Dendritic cell treated with granulocyte-macrophage colony-stimulating factor and Interleukin-4, amounts not matched to agents 40 ng/mL and 50 ng/mL, for 4 days (primary cell): ENCODE results near the gene DDX1.

Experiments used
- H3K27ac Mint-ChIP-seq: one replicate; pipeline ENCODE4 v1.8.0; 2022; ENCODE audit warnings: mild to moderate bottlenecking, mixed read lengths
- H3K27me3 Mint-ChIP-seq: one replicate; pipeline ENCODE4 v1.8.0; 2022; ENCODE audit warnings: mild to moderate bottlenecking, mixed read lengths
- H3K36me3 Mint-ChIP-seq: one replicate; pipeline ENCODE4 v1.8.0; 2022; ENCODE audit warnings: low read depth, mixed read lengths
- H3K4me1 Mint-ChIP-seq: one replicate; pipeline ENCODE4 v1.8.0; 2022; ENCODE audit warnings: low read depth, mixed read lengths
- H3K4me3 Mint-ChIP-seq: one replicate; pipeline ENCODE4 v1.8.0; 2022; ENCODE audit warnings: mild to moderate bottlenecking, moderate library complexity, mixed read lengths
- H3K9me3 Mint-ChIP-seq: one replicate; pipeline ENCODE4 v1.8.0; 2022; ENCODE audit warnings: mixed read lengths
- intact Hi-C: fragments of 100-400 bp; cut with micrococcal nuclease; formaldehyde crosslinking; loops from one replicate; pipeline ENCODE4 v1.15.0; 2022

Gene DDX1

DNA sequence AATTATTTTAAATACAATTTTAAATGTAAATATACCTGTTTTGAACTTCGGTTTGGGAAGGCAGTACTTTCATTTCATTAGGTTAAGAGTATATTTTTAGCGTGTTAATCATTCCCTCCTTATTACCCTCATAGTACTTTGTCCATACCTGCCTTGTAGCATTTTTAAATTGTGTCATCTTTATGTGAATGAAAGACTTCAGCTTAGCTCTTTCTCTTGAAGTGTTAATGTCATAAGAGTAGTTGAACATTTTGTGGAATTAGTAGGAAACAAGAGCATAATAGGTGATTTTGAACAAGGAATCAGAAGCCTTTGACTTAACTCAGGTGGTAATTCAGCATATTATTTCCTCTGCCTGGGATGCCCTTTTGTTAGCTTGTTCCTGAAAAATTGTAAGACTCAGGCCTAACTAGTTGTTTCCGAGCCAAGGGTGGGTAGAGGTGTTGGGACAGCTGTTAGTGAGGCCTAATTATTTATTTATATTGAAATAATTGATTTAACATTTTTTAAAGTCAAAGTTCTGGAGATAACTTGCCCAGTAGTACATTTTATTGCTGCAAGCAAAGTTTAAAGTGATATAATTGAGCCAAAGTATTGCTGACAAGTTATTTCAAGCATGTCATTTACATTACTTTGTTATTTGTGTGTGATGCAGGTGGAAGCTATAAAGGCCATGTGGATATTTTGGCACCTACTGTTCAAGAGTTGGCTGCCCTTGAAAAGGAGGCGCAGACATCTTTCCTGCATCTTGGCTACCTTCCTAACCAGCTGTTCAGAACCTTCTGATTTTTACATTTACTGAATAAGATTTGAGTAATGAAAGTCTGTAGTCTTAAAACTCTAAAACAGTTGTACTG is 38.7 kb downstream of the DDX1 start:
- Mint-ChIP-seq H3K27me3 (no peaks in the 10 kb centered on the region), H3K4me3 (no peak overlapping the region), H3K9me3 (no peaks in the 10 kb centered on the region), H3K36me3 (peaks cover 78% of the 10 kb centered on the region), H3K27ac (no peak overlapping the region), H3K4me1 (no peaks in the 10 kb centered on the region)
- intact Hi-C loops = no loop called here

- Mint-ChIP-seq H3K27ac (no peak overlapping the region), H3K36me3 (peaks cover 79% of the 10 kb centered on the region), H3K4me1 (no peaks in the 10 kb centered on the region), H3K4me3 (no peak overlapping the region), H3K9me3 (no peaks in the 10 kb centered on the region), H3K27me3 (no peaks in the 10 kb centered on the region)
- intact Hi-C loops = no loop called here
These were observed 39.5 kb downstream of the DDX1 start for GRCh38 chr2:15630978-15631719.

GRCh38 chr2:15631883-15632282 is 40.2 kb downstream of the DDX1 start:
- intact Hi-C loops = no loop called here
- Mint-ChIP-seq H3K4me3 (no peak overlapping the region), H3K27me3 (no peaks in the 10 kb centered on the region), H3K4me1 (no peaks in the 10 kb centered on the region), H3K9me3 (no peaks in the 10 kb centered on the region), H3K36me3 (peaks cover 73% of the 10 kb centered on the region), H3K27ac (no peak overlapping the region)

DNA sequence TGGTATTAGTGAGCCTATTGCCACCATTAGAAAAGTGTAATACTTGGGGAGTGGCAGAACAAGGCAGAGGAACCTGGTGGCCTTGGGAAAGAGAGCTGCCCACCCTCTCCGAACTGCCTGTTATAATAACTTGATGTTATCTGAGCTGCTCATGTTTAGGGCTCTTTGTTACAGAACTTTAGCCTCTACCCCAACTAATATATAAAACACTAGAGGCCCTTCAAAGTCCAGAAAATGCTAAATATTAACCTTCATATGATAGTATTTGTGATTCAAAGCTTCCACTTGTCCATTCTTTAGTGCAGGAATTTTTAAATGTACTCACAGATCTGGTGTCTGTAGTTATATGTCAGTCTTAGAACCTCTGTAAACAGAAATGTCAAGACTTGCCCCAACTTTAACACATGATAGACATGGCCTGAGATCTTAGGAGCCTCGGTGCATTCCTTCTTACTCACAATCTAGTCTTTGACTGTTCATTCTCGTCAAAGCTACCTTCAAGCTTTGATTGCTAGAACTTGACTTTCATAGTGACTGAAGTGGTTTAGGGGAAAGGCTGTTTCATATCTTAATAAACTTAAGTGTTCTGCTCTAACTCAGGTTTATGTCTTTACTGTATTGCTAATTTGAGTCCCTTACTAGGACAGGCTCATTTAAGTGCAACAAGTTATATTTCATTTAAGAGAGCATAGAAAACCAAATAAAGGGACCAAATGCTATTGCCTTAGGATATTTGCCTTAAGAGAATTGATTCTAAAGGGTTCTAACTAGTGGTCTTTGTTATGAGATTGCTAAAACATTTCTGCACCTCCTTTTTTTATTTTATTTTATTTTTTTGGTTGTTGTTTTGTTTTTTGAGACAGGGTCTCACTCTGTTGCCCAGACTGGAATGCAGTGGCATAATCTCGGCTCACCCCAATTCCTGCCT is 41.6 kb downstream of the DDX1 start:
- no peaks in the 10 kb centered on the region for H3K9me3 Mint-ChIP-seq
- no peak overlapping the region for H3K4me3 Mint-ChIP-seq
- H3K27me3 Mint-ChIP-seq = no peaks in the 10 kb centered on the region
- intact Hi-C loops = no loop called here
- H3K27ac Mint-ChIP-seq = no peak overlapping the region
- no peaks in the 10 kb centered on the region for H3K4me1 Mint-ChIP-seq
- peaks cover 62% of the 10 kb centered on the region for H3K36me3 Mint-ChIP-seq

DNA sequence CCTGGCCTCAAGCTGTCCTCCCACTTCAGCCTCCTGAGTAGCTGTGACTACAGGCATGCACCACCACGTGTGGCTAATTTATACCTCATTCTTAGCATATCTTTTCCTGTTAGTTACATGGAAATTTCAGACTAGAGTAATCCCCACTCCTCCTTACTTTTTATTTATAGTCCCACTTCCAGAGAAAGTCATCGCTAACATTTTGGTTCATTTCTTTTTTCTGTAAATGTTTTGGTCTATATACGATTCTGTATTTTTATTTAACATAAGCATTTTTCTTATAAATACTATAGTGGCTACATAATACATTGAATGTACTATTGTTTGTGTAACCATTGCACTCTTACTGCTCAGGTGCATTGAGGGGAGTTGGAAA is 42.3 kb downstream of the DDX1 start:
- Mint-ChIP-seq H3K27me3 (no peaks in the 10 kb centered on the region), H3K27ac (no peak overlapping the region), H3K36me3 (peaks cover 69% of the 10 kb centered on the region), H3K9me3 (no peaks in the 10 kb centered on the region), H3K4me1 (no peaks in the 10 kb centered on the region), H3K4me3 (no peak overlapping the region)
- intact Hi-C loops = no loop called here

DNA sequence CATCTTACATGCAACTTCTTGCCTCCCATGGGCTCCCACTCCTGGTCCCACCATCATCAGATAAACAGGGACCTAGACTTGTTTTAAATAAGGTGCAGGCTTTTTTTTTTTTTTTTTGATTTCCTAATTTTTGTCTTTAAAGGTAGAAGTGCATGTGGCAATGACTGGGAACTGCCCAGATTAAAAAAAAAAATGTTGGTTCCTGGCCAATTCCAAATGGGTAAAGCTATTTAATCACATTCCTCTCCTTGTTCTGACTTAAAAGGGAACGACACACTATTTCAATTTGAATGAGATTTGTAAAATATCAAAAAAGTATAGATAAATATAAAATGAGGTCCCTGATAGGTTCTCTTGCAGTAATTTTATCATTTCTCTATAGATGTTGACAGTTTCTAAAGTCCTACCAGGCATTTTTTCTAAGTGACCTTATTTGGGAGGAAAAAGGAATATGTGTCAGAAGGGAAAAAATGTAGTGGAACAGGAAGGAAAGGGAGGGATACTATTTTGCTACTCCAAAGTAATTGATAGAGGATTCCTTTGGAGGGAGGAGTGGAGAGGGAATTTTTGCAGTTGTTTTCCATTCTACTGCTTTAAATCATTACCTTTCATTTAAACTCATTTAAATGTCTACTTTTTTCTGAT is 43.3 kb downstream of the DDX1 start:
- Mint-ChIP-seq H3K27ac (no peak overlapping the region), H3K4me3 (no peak overlapping the region), H3K36me3 (peaks cover 66% of the 10 kb centered on the region), H3K4me1 (no peaks in the 10 kb centered on the region), H3K9me3 (no peaks in the 10 kb centered on the region), H3K27me3 (no peaks in the 10 kb centered on the region)
- intact Hi-C loops = loop anchor here (5.0 kb wide), 2 partner anchors 302 to 852 kb away; no protein-coding TSS in a partner anchor

GRCh38 chr2:15636972-15637785 is 45.5 kb downstream of the DDX1 start:
- no peak overlapping the region for H3K4me3 Mint-ChIP-seq
- peaks cover 11% of the 10 kb centered on the region for H3K9me3 Mint-ChIP-seq
- no peaks in the 10 kb centered on the region for H3K27me3 Mint-ChIP-seq
- no peak overlapping the region for H3K27ac Mint-ChIP-seq
- H3K4me1 Mint-ChIP-seq = peaks cover 8% of the 10 kb centered on the region
- H3K36me3 Mint-ChIP-seq = peaks cover 58% of the 10 kb centered on the region
- intact Hi-C loops = loop anchor here (2.0 to 5.0 kb wide), 4 partner anchors 300 to 872 kb away; no protein-coding TSS in a partner anchor

GRCh38 chr2:15638720-15639119 is 47.1 kb downstream of the DDX1 start:
- H3K4me1 Mint-ChIP-seq = peaks cover 8% of the 10 kb centered on the region
- no peak overlapping the region for H3K27ac Mint-ChIP-seq

GRCh38 chr2:15639323-15640251 is 47.9 kb downstream of the DDX1 start:
- H3K9me3 Mint-ChIP-seq = peaks cover 11% of the 10 kb centered on the region
- peaks cover 8% of the 10 kb centered on the region for H3K4me1 Mint-ChIP-seq
- H3K36me3 Mint-ChIP-seq = peaks cover 35% of the 10 kb centered on the region
- H3K4me3 Mint-ChIP-seq = no peak overlapping the region
- intact Hi-C loops = loop anchor here (5.0 kb wide), 2 partner anchors 298 to 848 kb away; no protein-coding TSS in a partner anchor
- no peak overlapping the region for H3K27ac Mint-ChIP-seq
- H3K27me3 Mint-ChIP-seq = no peaks in the 10 kb centered on the region

More at GRCh38 chr2:15638720-15639119, 47.1 kb downstream of the DDX1 start:
- Mint-ChIP-seq H3K9me3 (peaks cover 11% of the 10 kb centered on the region), H3K27me3 (no peaks in the 10 kb centered on the region), H3K36me3 (peaks cover 44% of the 10 kb centered on the region), H3K4me3 (no peak overlapping the region)
- intact Hi-C loops = loop anchor here (5.0 kb wide), 2 partner anchors 299 to 849 kb away; no protein-coding TSS in a partner anchor

DNA sequence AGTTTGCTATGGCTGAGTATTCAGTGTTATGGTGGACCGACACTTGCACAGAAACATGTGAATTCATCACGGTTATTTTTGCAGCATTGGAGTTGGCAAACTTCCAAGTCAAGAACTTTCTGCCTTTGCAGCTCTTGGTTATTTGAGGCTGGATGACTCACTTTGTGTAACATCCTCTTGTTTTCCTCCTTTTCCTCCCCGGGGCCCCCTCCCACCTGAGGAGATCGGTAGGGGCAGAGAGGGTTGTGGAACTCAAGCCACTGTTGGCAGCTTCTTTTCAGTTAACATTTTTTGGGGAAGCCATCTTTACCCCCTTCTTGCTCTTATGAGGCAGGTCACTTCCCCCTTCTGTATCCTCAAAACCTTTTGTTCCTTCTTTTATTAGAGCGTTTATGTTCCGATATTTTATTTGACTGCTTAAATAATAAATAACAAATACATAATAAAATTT is 48.6 kb downstream of the DDX1 start:
- Mint-ChIP-seq H3K4me1 (peaks cover 8% of the 10 kb centered on the region), H3K4me3 (no peak overlapping the region), H3K9me3 (peaks cover 11% of the 10 kb centered on the region), H3K27me3 (no peaks in the 10 kb centered on the region), H3K27ac (no peak overlapping the region), H3K36me3 (peaks cover 28% of the 10 kb centered on the region)
- intact Hi-C loops = no loop called here

GRCh38 chr2:15640784-15641183 is 49.1 kb downstream of the DDX1 start:
- intact Hi-C loops = no loop called here
- H3K4me3 Mint-ChIP-seq = no peak overlapping the region

DNA sequence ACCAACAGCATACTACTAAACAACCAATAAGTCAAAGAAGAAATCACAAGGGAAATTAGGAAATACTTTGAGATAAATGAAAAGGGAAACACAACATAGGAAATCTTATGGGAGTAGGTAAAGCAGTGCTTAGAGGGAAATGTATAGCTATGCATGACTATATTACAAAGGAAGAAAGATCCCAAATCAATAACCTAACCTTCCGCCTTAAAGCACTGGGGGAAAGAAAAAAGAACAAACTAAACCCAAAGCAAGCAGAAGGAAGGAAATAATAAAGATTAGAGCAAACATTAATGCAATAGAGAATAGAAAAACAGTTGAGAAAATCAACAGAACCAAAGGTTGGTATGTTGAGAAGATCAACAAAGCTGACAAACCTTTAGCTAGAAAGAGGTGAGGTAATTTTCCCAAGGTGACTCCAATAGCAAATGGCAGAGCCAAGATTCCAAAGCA is 49.9 kb downstream of the DDX1 start:
- intact Hi-C loops = no loop called here
- Mint-ChIP-seq H3K4me1 (peaks cover 8% of the 10 kb centered on the region), H3K27me3 (no peaks in the 10 kb centered on the region), H3K4me3 (no peak overlapping the region), H3K27ac (no peak overlapping the region), H3K36me3 (peaks cover 26% of the 10 kb centered on the region), H3K9me3 (peaks cover 11% of the 10 kb centered on the region)

More at GRCh38 chr2:15640784-15641183, 49.1 kb downstream of the DDX1 start:
- no peaks in the 10 kb centered on the region for H3K27me3 Mint-ChIP-seq
- H3K27ac Mint-ChIP-seq = no peak overlapping the region
- H3K9me3 Mint-ChIP-seq = peaks cover 11% of the 10 kb centered on the region
- peaks cover 8% of the 10 kb centered on the region for H3K4me1 Mint-ChIP-seq
- H3K36me3 Mint-ChIP-seq = peaks cover 26% of the 10 kb centered on the region
